ENCODE measurements around the gene ARHGAP12. TPM values are rescaled to one million over a fixed set of nuclear protein-coding genes. Genes with fewer than 3 reads are reported as not detected.
"Not testable (repeated sequence)": the region's sequence is repeated elsewhere in the genome, so short reads cannot be mapped to it uniquely, and the experiment has no call there.

ARHGAP12 gene
- 10 to 100 TPM; 15.9 to 53.9 (median 32.9) TPM for polyA plus RNA-seq
- long read RNA-seq, donor 1, partial matches to known transcripts: 6 of 7 reads
- long read RNA-seq, donor 1, other reads (novel, unspliced or antisense): 0 of 7 reads
- long read RNA-seq, donor 2: 0 reads
- long read RNA-seq, donor 3, partial matches to known transcripts: 0 of 2 reads
- long read RNA-seq, donor 3, other reads (novel, unspliced or antisense): 0 of 2 reads
- long read RNA-seq, donor 4: 0 reads
- long read RNA-seq, donor 5: 0 reads
- long read RNA-seq, donor 6, partial matches to known transcripts: 0 of 1 reads
- long read RNA-seq, donor 6, other reads (novel, unspliced or antisense): 0 of 1 reads
- long read RNA-seq, donor 7: 0 reads
- long read RNA-seq, donor 8: 0 reads
- long read RNA-seq, donor 9: 0 reads
- long read RNA-seq, donor 10: 0 reads

- peaks cover 4 to 22% (median 7%) of the 10 kb centered on the region in 3 donors for H3K4me1 ChIP-seq (ENCODE audit: control insufficient read depth in 3 of 3, insufficient read depth in 2 of 3, low read depth in 1 of 3, low read length in 2 of 3)
- DNase-seq (peak; percentile 86 to 95), FAIRE-seq (no peak)
- H3K4me3 ChIP-seq (ENCODE audit: low read depth in 1 of 3, low read length in 3 of 3): peak within 1 kb of the TSS; percentile 74 to 99 (median 95)
- H3K36me3 ChIP-seq (ENCODE audit: control insufficient read depth in 3 of 3, insufficient read depth in 2 of 3, low read depth in 1 of 3, low read length in 3 of 3): no peaks in the 10 kb centered on the region
- peak within 1 kb of the TSS; percentile 97 to 100 (median 99) for H3K27ac ChIP-seq (ENCODE audit: low read depth in 1 of 3, low read length in 2 of 3)
- no peaks in the 10 kb centered on the region for H3K9me3 ChIP-seq (ENCODE audit: control insufficient read depth in 2 of 2, insufficient read depth in 1 of 2, low read depth in 1 of 2, low read length in 1 of 2)
- H3K27me3 ChIP-seq (ENCODE audit: control insufficient read depth in 3 of 3, insufficient read depth in 3 of 3, low read length in 3 of 3): no peaks in the 10 kb centered on the region
- WGBS, 3 donors: 0 to 1% (median 1%) methylated on average over 61 to 92 of the region's 92 CpGs
Measured at GRCh38 chr10:31928549-31929260, at the start of gene ARHGAP12. Gene ARHGAP12 (minus strand): TSS chr10:31928831. CDS start chr10:31908855, 19,976 bp downstream.

GRCh38 chr10:31978156-31978483 is 49.5 kb upstream of the ARHGAP12 start:
- FAIRE-seq (no peak), DNase-seq (no peak)
- Histone ChIP-seq H3K4me1 (ENCODE audit: control insufficient read depth in 3 of 3, insufficient read depth in 2 of 3, low read depth in 1 of 3, low read length in 2 of 3) (no peaks in the 10 kb centered on the region), H3K36me3 (ENCODE audit: control insufficient read depth in 3 of 3, insufficient read depth in 2 of 3, low read depth in 1 of 3, low read length in 3 of 3) (no peaks in the 10 kb centered on the region), H3K4me3 (ENCODE audit: low read depth in 1 of 3, low read length in 3 of 3) (no peak overlapping the region), H3K27me3 (ENCODE audit: control insufficient read depth in 3 of 3, insufficient read depth in 3 of 3, low read length in 3 of 3) (no peaks in the 10 kb centered on the region), H3K27ac (ENCODE audit: low read depth in 1 of 3, low read length in 2 of 3) (no peak overlapping the region), H3K9me3 (ENCODE audit: control insufficient read depth in 2 of 2, insufficient read depth in 1 of 2, low read depth in 1 of 2, low read length in 1 of 2) (peaks cover 0 to 3% of the 10 kb centered on the region in 2 donors)
- WGBS, 3 donors: 71 to 77% (median 73%) methylated on average over 2 of the region's 2 CpGs

DNA sequence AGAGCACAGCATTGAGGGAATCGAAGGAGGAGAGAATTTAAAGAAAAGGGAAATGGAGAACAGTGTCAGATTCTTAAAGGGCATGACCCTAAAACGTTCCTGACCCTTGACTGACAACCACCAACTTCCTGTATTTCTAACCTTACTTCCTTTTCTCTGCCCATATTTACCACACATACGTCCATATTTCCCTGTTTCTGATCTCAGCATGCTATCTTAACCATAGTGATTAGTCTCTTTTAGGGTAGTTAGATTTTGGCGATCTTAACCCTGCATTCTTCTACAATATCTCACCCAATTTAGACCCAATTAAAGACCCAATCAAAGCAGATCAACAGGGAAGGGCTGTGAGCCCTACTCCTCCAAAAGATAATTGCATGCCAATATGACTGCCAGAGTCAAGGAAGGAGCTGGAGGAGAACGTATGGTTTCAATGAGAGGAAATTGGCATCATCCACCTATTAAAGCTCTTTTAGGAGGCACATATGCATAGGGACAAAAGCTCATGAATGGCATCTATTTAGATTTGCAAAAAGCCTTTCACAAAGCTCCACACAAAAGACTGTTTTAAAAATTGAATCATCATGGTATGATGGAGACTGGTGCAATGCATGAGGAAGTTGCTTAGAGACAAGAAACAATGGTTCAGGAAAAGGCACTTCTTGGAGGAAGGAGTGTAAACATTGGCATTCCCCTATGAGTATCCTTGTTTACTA is 49.0 kb upstream of the ARHGAP12 start:
- DNase-seq: no peak
- FAIRE-seq: no peak
- H3K27ac ChIP-seq (ENCODE audit: low read depth in 1 of 3, low read length in 2 of 3): peak overlapping the region in 1 of 3 donors; percentile 7

DNA sequence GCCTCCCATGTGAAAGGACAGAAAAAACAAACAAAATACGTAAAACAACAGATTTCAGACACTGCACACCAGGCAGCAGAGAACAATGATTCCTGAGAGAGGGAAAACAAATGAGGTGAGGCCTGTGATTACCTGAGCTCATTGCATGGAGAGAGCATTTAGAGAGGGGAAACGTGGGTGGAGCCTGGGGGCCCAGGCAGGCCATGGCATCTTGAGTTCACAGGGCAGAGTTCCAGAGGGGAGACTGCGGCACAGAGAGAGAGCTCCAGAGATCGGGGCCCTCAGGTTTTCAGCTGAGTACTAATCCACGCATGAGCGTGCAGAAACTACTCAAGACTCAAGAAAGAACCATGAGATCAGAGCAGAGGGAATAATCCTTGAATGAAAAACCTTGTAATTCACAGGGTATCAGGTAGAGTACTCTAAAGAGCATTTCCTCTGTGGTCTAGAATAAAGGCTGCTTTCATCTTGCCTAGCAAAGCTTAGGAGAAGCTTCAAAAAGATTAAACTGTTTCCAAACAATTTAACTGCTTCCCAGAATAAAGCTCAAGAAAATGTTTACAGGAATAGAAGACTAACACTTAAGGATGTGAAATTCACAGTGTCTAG is 46.6 kb upstream of the ARHGAP12 start:
- WGBS, 3 donors: 85 to 90% (median 89%) methylated on average over 6 of the region's 6 CpGs
- Histone ChIP-seq H3K27ac (ENCODE audit: low read depth in 1 of 3, low read length in 2 of 3) (no peak overlapping the region), H3K4me3 (ENCODE audit: low read depth in 1 of 3, low read length in 3 of 3) (no peak overlapping the region), H3K27me3 (ENCODE audit: control insufficient read depth in 3 of 3, insufficient read depth in 3 of 3, low read length in 3 of 3) (no peaks in the 10 kb centered on the region), H3K36me3 (ENCODE audit: control insufficient read depth in 3 of 3, insufficient read depth in 2 of 3, low read depth in 1 of 3, low read length in 3 of 3) (no peaks in the 10 kb centered on the region), H3K4me1 (ENCODE audit: control insufficient read depth in 3 of 3, insufficient read depth in 2 of 3, low read depth in 1 of 3, low read length in 2 of 3) (no peaks in the 10 kb centered on the region), H3K9me3 (ENCODE audit: control insufficient read depth in 2 of 2, insufficient read depth in 1 of 2, low read depth in 1 of 2, low read length in 1 of 2) (peaks cover 0 to 3% of the 10 kb centered on the region in 2 donors)
- FAIRE-seq (no peak), DNase-seq (peak in 1 of 2 donors; percentile 14)

More for the DNA sequence above, 49.0 kb upstream of the ARHGAP12 start:
- 58 to 72% (median 60%) methylated on average over 5 of the region's 5 CpGs for WGBS, 3 donors
- no peak overlapping the region for H3K4me3 ChIP-seq (ENCODE audit: low read depth in 1 of 3, low read length in 3 of 3)
- no peaks in the 10 kb centered on the region for H3K27me3 ChIP-seq (ENCODE audit: control insufficient read depth in 3 of 3, insufficient read depth in 3 of 3, low read length in 3 of 3)
- H3K4me1 ChIP-seq (ENCODE audit: control insufficient read depth in 3 of 3, insufficient read depth in 2 of 3, low read depth in 1 of 3, low read length in 2 of 3): no peaks in the 10 kb centered on the region
- H3K36me3 ChIP-seq (ENCODE audit: control insufficient read depth in 3 of 3, insufficient read depth in 2 of 3, low read depth in 1 of 3, low read length in 3 of 3): no peaks in the 10 kb centered on the region
- peaks cover 0 to 3% of the 10 kb centered on the region in 2 donors for H3K9me3 ChIP-seq (ENCODE audit: control insufficient read depth in 2 of 2, insufficient read depth in 1 of 2, low read depth in 1 of 2, low read length in 1 of 2)

DNA sequence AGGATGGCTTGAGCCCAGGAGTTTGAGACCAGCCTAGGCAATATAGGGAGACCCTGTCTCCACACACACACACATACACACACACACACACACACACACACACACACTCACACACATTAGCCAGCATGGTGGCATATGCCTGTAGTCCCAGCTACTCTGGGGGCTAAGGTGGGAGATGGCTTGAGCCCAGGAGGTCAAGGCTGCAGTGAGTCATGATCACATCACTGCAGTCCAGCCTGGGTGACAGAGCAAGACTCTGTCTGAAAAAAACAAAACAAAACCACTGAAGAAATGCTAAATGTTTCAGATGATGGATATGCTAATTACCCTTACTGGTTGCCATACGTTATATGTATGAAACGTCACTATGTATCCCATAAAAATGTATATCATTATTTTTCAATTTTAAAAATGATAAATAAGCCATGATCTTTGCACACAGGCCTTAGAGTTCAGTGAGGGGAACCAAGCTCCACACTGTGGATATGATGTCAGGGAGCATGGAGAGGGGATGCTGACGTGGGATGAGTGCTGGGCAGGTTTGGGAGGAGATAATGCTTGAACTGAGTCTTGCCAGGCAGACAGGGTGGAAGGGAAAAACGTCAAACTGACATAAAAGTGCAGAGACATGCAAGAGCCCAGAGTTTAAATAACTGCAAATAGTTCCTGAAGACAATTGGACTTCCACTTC is 45.9 kb upstream of the ARHGAP12 start:
- no peak for FAIRE-seq
- no peak overlapping the region for H3K4me3 ChIP-seq (ENCODE audit: low read depth in 1 of 3, low read length in 3 of 3)
- no peaks in the 10 kb centered on the region for H3K36me3 ChIP-seq (ENCODE audit: control insufficient read depth in 3 of 3, insufficient read depth in 2 of 3, low read depth in 1 of 3, low read length in 3 of 3)
- DNase-seq: no peak
- no peaks in the 10 kb centered on the region for H3K27me3 ChIP-seq (ENCODE audit: control insufficient read depth in 3 of 3, insufficient read depth in 3 of 3, low read length in 3 of 3)
- WGBS, 3 donors: 80 to 84% (median 81%) methylated on average over 4 of the region's 4 CpGs
- no peaks in the 10 kb centered on the region for H3K4me1 ChIP-seq (ENCODE audit: control insufficient read depth in 3 of 3, insufficient read depth in 2 of 3, low read depth in 1 of 3, low read length in 2 of 3)
- H3K9me3 ChIP-seq (ENCODE audit: control insufficient read depth in 2 of 2, insufficient read depth in 1 of 2, low read depth in 1 of 2, low read length in 1 of 2): peaks cover 0 to 3% of the 10 kb centered on the region in 2 donors
- no peak overlapping the region for H3K27ac ChIP-seq (ENCODE audit: low read depth in 1 of 3, low read length in 2 of 3)

- Histone ChIP-seq H3K27me3 (ENCODE audit: control insufficient read depth in 3 of 3, insufficient read depth in 3 of 3, low read length in 3 of 3) (no peaks in the 10 kb centered on the region), H3K4me1 (ENCODE audit: control insufficient read depth in 3 of 3, insufficient read depth in 2 of 3, low read depth in 1 of 3, low read length in 2 of 3) (no peaks in the 10 kb centered on the region), H3K4me3 (ENCODE audit: low read depth in 1 of 3, low read length in 3 of 3) (no peak overlapping the region), H3K9me3 (ENCODE audit: control insufficient read depth in 2 of 2, insufficient read depth in 1 of 2, low read depth in 1 of 2, low read length in 1 of 2) (peaks cover 0 to 3% of the 10 kb centered on the region in 2 donors), H3K36me3 (ENCODE audit: control insufficient read depth in 3 of 3, insufficient read depth in 2 of 3, low read depth in 1 of 3, low read length in 3 of 3) (no peaks in the 10 kb centered on the region), H3K27ac (ENCODE audit: low read depth in 1 of 3, low read length in 2 of 3) (no peak overlapping the region)
- FAIRE-seq (no peak), DNase-seq (no peak)
- 85 to 93% (median 91%) methylated on average over 9 of the region's 9 CpGs for WGBS, 3 donors
Measured at GRCh38 chr10:31972519-31973041, 43.9 kb upstream of the ARHGAP12 start.

DNA sequence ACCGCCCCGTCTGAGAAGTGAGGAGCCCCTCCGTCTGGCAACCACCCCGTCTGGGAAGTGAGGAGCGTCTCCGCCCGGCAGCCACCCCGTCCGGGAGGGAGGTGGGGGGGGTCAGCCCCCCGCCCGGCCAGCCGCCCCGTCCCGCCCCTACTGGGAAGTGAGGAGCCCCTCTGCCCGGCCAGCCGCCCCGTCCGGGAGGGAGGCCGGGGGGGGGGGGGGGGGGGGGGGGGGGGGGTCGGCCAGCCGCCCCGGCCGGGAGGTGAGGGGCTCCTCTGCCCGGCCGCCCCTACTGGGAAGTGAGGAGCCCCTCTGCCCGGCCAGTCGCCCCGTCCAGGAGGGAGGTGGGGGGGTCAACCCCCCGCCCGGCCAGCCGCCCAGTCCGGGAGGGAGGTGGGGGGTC is 41.2 kb upstream of the ARHGAP12 start:
- DNase-seq; H3K9me3 ChIP-seq (ENCODE audit: control insufficient read depth in 2 of 2, insufficient read depth in 1 of 2, low read depth in 1 of 2, low read length in 1 of 2); H3K4me1 ChIP-seq (ENCODE audit: control insufficient read depth in 3 of 3, insufficient read depth in 2 of 3, low read depth in 1 of 3, low read length in 2 of 3); H3K27ac ChIP-seq (ENCODE audit: low read depth in 1 of 3, low read length in 2 of 3); H3K36me3 ChIP-seq (ENCODE audit: control insufficient read depth in 3 of 3, insufficient read depth in 2 of 3, low read depth in 1 of 3, low read length in 3 of 3); FAIRE-seq; H3K4me3 ChIP-seq (ENCODE audit: low read depth in 1 of 3, low read length in 3 of 3); H3K27me3 ChIP-seq (ENCODE audit: control insufficient read depth in 3 of 3, insufficient read depth in 3 of 3, low read length in 3 of 3): not testable (repeated sequence)
- no CpG with 5 or more reads among the region's 32 CpGs for WGBS, 3 donors

All from small intestine (tissue), 16 donors.